K562 (cell line): Measurements from ENCODE around the gene TRIO. TPM values are rescaled to one million over a fixed set of nuclear protein-coding genes. Genes with fewer than 3 reads are reported as not detected.
A peak's percentile ranks its signal among the peaks of the same experiment; 100 is the strongest.

Experiments used
- ATF7 ChIP-seq: fragments of 450-650 bp; IDR thresholded peaks from 2 replicates; pipeline ENCODE4 v1.7.1; 2014; ENCODE audit warnings: mild to moderate bottlenecking, moderate library complexity
- BHLHE40 ChIP-seq: IDR thresholded peaks from 2 replicates; pipeline ENCODE4 v1.6.1; 2011; ENCODE audit warnings: low read length, improper control_type of control experiment
- CLOCK ChIP-seq: fragments of 250-450 bp; sonication (Bioruptor Pico); IDR thresholded peaks from 2 replicates; pipeline ENCODE4 v1.4.0; 2020; ENCODE audit warnings: mild to moderate bottlenecking, moderate library complexity, borderline replicate concordance
- EHMT2 ChIP-seq: fragments of 450-650 bp; IDR thresholded peaks from 2 replicates; pipeline ENCODE4 v1.6.1; 2018; ENCODE audit warnings: antibody characterized with exemption
- FOSL1 ChIP-seq: fragments of 200-800 bp; sonication (Bioruptor generic); conservative IDR thresholded peaks from 2 replicates; pipeline ENCODE4 v1.6.1; 2016; ENCODE audit warnings: missing genetic modification characterization, missing compliant biosample characterization
- HDAC2 ChIP-seq: fragments of 450-650 bp; IDR thresholded peaks from 2 replicates; pipeline ENCODE4 v1.6.1; 2016; ENCODE audit warnings: mild to moderate bottlenecking
- MAFG ChIP-seq: fragments of 450-650 bp; conservative IDR thresholded peaks from 2 replicates; pipeline ENCODE4 v1.6.1; 2016; ENCODE audit warnings: missing genetic modification characterization, missing compliant biosample characterization
- MEF2D ChIP-seq: conservative IDR thresholded peaks from 2 replicates; pipeline ENCODE4 v1.6.1; 2016; ENCODE audit warnings: low read depth, missing genetic modification characterization, missing compliant biosample characterization
- MTA1 ChIP-seq: fragments of 450-650 bp; IDR thresholded peaks from 2 replicates; pipeline ENCODE4 v1.6.1; 2017; ENCODE audit warnings: borderline replicate concordance
- NFE2 ChIP-seq: IDR thresholded peaks from 2 replicates; pipeline ENCODE4 v1.6.1; 2014; ENCODE audit warnings: antibody characterized with exemption, low read depth
- TCFL5 ChIP-seq: fragments of 250-450 bp; sonication (Bioruptor Pico); conservative IDR thresholded peaks from 2 replicates; pipeline ENCODE4 v1.6.1; 2021; ENCODE audit warnings: mild to moderate bottlenecking, moderate library complexity, matching md5 sums
- TFAP4 ChIP-seq: sonication (generic); formaldehyde crosslinking; IDR thresholded peaks from 2 replicates; pipeline ENCODE4 v1.8.0; 2022; ENCODE audit warnings: missing genetic modification reagents, mild to moderate bottlenecking, moderate library complexity, borderline replicate concordance
- ZBTB40 ChIP-seq, 2 experiments: fragments of 450-650 bp in 1 of 2; sonication (generic) in 1 of 2; formaldehyde crosslinking in 1 of 2; IDR thresholded peaks; 2 replicates each; pipeline versions ENCODE4 v1.7.1 to v1.9.0; 2016 to 2022; ENCODE audit warnings: inconsistent platforms in 1 of 2, mild to moderate bottlenecking in 1 of 2, missing genetic modification reagents in 1 of 2
- ZNF316 ChIP-seq: fragments of 450-650 bp; IDR thresholded peaks from 2 replicates; pipeline ENCODE4 v1.6.1; 2016
- polyA plus RNA-seq, 8 experiments: library from polyadenylated mRNA; depleted of rRNA in 4 of 8; stranded (reverse) in 5 of 8; unstranded in 3 of 8; fragments of >200 nt; fragmentation: Nextera tagmentation in 2 of 8; fragmentation: Illumina TruSeq in 1 of 8; extraction: Ambion mirVana in 2 of 8; extraction: Trizol in 1 of 8; gene quantifications; 2 replicates each; pipeline versions ENCODE4 v1.2.1 to v1.2.3, GENCODE V29; 2011 to 2014; ENCODE audit warnings: inconsistent platforms in 1 of 8, missing spikeins in 1 of 8
- total RNA-seq, 7 experiments: library from RNA; depleted of rRNA in 6 of 7; stranded (reverse); fragments of >200 nt in 6 of 7; fragmentation: Illumina TruSeq in 2 of 7; extraction: Trizol in 2 of 7; gene quantifications; 2 replicates each; pipeline versions ENCODE4 v1.2.1 to v1.2.3, GENCODE V29; 2011 to 2021; ENCODE audit warnings: low replicate concordance in 1 of 7

The TRIO gene
- total and polyA plus RNA-seq, 9 of the 15 experiments (the other 6 are each of a cell fraction or from before 2014, with no cell fraction given) = 0.24 to 5.0 (median 1.1) TPM

GRCh38 chr5:14267991-14268708, 125.0 kb downstream of the TRIO start (continued):
- TF ChIP-seq MTA1 (peak; percentile 74), FOSL1 (tag) (peak; percentile 99), HDAC2 (0 out of 2 replicates have a peak, but pooled peaks have one; percentile 40), ATF7 (peak; percentile 67), MEF2D (tag) (0 out of 2 replicates have a peak, but pooled peaks have one; percentile 16), TFAP4 (CRISPR knock-in tag) (no peak), TCFL5 (no peak), ZNF316 (peak; percentile 90), BHLHE40 (no peak), MAFG (tag) (peak; percentile 82), CLOCK (CRISPR knock-in tag) (no peak), NFE2 (peak; percentile 88), EHMT2 (peak; percentile 91), ZBTB40 (IDR thresholded peaks at IDR 0.05) (no peak), ZBTB40 (CRISPR knock-in tag; IDR thresholded peaks at IDR 0.05) (no peak)
